NCI-H226 (cell line): ENCODE results near the gene RSPH9.

Experiments
- DNase-seq: peaks from one replicate; pipeline ENCODE4 v3.0.0-alpha.2; 2015

The RSPH9 gene

DNA sequence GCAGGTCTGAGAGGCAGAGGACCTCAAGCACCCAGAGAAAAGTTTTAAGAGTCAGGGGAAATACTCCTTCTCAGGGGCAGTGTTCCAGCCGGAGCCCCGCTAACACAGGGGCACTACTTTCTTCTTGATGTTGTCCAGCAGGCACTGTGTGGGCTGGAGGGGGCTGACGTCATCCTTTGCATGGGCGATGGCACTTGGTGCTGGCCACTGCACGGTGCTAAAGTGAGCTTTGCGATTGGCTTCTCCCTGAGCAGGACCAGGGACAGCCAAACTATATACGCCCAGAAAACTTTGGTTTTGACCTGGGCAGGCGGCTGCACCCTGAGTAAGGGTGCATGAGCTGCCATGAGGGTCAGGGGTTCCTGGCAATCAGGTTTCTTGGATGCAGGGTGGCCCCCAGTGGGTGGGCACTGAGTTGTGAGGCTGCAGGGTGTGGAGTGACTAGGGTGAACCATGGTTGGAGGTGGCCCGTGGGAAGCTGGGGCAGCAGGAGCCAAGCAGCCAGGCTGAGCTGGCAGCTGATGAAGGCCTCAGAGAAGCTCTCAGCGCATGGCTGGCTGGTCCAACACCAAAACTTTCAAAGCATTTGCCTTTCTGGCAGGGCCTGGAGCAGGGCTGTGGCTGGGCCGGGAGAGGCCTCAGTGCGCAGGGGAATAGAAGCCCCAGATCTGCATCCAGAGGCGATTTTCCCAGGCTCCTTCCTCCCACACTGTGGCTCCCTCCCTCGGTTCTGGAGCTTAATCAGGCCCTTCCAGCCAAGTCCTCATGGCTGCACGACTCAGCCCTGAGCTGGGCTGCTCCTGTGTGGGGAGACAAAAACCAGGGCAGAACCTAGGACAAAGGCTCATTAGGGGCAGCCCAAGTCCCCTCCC, 24.4 kb downstream of the RSPH9 start:
- DNase-seq = peak; percentile 58

- peak; percentile 13 for DNase-seq
These were observed 25.2 kb downstream of the RSPH9 start for GRCh38 chr6:43669922-43670622.

DNA sequence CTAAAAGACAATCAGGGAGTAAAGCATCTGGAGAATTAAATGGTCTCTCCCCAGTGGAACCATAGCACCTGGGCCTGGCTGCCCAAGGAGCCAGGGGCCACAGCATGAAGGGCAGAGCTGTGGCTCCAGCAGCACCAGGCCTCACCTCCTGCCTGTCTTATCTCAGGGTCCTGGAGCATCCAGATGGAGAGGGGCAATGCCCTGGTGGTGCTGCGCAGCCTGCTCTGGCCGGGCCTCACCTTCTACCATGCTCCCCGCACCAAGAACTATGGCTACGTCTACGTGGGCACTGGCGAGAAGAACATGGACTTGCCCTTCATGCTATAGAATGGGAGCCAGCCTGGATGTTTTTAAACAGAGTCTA, 25.8 kb downstream of the RSPH9 start:
- no peak for DNase-seq

DNA sequence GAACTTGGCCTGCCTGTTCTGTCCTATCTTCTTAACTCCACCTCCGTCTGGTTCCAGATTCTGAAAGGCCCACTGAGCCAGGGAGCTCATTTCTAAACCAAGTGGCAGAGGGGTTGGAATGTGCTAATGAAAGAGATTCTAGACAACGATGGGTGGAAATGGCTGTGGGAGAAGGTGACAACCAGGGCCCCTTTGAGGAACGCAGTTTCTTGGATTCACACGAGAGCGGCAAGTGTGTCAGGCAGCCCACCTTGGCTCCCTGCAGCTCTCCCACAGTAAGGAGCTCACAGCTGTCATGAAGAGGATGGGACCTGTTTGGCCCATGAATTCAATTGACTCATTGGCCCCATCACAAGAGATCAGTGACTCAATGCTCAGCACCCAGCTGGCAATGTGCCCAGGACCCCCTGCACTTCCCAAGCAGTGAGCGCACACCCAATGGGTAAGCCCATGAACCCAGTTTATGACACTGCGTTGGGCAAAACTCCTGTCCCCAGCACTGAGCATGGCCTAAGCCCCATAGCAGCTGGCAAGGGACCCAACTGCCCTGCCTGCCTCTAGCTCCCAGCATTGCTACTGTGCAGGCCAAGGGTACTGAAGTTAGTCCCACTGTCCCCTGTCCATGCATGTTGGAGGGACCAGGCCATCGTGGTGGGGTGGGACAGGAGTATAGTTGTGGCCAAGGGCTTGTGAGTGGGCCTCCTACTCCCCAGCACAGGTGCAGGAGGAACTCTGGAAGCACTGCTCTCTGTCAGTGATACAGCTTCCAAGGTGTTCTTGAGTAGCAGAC, 26.4 kb downstream of the RSPH9 start:
- DNase-seq = no peak

GRCh38 chr6:43671801-43672690, 27.2 kb downstream of the RSPH9 start:
- DNase-seq = no peak

- DNase-seq = no peak
These were observed 28.7 kb downstream of the RSPH9 start for GRCh38 chr6:43673444-43674084.

DNA sequence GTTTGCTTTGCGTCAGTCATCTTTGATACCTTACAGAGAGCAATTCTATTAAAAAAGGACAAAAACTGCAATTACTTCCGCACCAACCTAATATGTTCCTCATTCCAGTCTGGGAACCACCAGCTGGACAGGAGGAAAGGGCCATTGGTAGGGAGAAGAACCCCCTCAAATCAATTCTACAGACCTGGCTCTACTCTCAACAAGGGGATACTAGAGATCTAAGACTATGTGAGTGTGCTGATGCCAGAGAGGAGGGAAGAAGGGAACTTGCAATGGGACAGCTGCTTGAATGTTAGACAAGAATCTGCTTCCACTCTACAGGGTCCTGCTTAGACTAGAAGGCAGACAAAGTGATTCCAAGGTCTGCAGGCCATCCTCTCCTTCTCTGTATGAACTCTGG, 29.5 kb downstream of the RSPH9 start:
- DNase-seq = no peak

- DNase-seq = no peak
These were observed 30.1 kb downstream of the RSPH9 start for GRCh38 chr6:43674921-43675320.

GRCh38 chr6:43676962-43677606, 32.2 kb downstream of the RSPH9 start:
- DNase-seq = no peak

- no peak for DNase-seq
These were observed 32.9 kb downstream of the RSPH9 start for GRCh38 chr6:43677759-43678158.

DNA sequence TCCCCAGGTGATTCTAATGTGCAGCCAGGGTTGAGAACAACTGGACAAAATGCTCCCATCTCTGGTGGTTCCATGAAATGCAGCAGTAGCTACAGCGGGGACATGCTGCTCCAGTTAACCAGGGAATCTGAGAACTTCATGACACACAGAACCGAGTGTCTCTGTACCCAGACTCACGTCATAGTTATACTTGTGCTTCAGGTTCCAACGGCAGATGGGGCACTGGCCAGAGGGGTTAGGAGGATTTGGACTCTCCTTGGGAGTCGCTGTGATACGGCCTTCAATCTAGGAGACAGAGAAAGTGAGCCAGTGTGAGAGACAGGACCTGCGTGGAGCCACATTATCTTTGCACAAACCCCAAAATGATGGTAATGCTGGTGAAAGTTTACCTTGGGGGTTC, 33.5 kb downstream of the RSPH9 start:
- no peak for DNase-seq

DNA sequence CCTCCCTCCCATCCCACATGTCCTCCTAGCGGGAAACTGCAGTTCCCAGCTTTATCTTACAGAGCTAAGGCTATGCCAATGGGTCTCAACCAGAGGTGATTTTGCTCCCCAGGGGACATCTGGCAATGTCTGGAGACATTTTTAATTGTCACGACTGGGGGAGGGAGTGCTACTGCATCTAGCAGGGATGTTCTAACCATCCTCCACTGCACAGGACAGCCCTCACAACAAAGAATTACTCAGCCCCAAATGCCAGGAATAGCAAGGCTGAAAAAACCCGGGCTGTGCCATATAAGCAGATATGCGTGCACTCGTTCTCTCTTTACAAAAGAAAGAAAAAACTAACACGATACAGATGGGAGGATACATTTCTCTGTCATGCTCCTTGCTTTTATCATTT, 34.2 kb downstream of the RSPH9 start:
- no peak for DNase-seq

- DNase-seq = no peak
These were observed 35.7 kb downstream of the RSPH9 start for GRCh38 chr6:43680308-43681200.

GRCh38 chr6:43681303-43681702, 36.5 kb downstream of the RSPH9 start:
- DNase-seq = no peak

GRCh38 chr6:43682724-43683429, 38.0 kb downstream of the RSPH9 start:
- DNase-seq = no peak

GRCh38 chr6:43683708-43684455, 39.0 kb downstream of the RSPH9 start:
- no peak for DNase-seq

DNA sequence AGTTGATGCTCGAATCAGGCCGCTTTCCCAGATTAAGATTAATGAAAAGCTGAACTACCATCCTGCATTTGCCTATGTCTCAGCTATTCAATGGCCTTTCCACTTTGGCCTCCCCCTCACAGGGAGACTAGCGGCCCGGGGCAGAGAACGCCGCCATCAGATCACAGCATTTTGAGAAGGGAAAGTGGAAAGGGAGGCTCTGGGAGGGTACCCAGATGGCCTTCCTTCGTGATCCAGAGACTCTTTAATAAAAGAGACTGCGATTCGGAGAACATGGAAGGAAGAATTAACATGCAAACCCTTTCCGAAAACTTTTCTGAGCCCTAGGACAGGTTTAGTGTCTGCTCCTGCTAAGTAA, 42.2 kb downstream of the RSPH9 start:
- no peak for DNase-seq

DNA sequence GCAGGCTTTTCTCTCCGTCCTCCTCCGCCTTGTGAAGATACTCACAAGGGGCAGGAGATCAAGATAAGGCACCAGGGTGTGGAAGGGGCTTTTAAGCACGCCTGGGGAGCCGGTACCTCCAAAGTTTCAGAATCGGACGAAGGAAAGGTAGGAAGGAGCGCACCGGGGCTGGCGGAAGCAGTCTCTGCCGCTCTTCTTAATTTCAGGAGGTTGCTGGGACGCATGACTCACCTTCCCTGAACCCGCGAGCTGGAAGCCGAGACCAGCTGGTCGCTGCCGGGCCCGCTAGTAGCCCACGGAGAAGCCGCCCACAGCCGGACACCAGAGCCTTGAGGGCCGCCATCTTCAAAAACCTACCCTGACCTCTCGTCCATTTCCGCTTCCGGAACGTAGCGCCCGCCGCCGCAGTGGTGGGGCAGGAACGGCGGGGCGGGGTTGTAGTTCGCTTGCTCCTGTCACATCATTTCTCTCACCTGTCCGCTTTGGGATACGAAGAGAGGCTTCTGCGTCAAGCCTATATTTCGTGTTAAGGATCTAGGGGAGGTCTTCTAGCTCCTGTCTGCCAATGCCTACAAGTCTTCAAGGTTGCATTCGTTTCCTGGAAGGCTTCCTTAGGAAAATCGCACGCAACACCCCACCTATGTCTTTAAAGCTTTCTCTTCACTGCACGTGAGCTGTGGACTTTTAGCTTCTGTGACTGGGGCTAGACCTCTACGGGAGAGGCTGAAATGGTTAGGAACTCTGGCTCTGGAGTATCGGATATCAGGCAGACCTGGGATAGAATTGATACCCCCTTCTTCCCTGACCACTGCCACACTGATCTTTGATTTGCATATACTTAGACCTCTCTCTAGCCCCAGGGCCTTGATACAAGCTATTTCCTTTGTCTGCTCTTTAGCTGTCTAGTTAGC, 42.9 kb downstream of the RSPH9 start, which contains the start of gene MRPS18A:
MRPS18A (minus strand) TSS at position 355 of the 911 bp plus-strand sequence; CDS start at position 343, 12 bp downstream.
- peak; percentile 80 for DNase-seq
